ENCODE data around the gene ZNF524. TPM values are rescaled to one million over a fixed set of nuclear protein-coding genes. Genes with fewer than 3 reads are reported as not detected.

Gene ZNF524
- polyA plus RNA-seq, 1 experiment = 2.6 TPM

GRCh38 chr19:55613930-55614710, 14.0 kb downstream of the ZNF524 start:
- POLR2A ChIA-PET = no interaction called here
- no peak overlapping the region for H3K4me3 ChIP-seq (ENCODE audit: low read depth, low read length)
- no peak for DNase-seq (ENCODE audit: low read depth, low spot score)
- CTCF ChIA-PET = no interaction called here
- H3K27ac ChIP-seq (ENCODE audit: low read depth, low read length) = no peak overlapping the region
- no peaks in the 10 kb centered on the region for H3K27me3 ChIP-seq (ENCODE audit: control insufficient read depth, insufficient read depth, low read length)
- H3K9me3 ChIP-seq (ENCODE audit: control insufficient read depth, insufficient read depth, low read length) = peaks cover 12% of the 10 kb centered on the region
- no peak for TF ChIP-seq CTCF (IDR thresholded peaks at IDR 0.05; ENCODE audit: low read depth, low read length)

- POLR2A ChIA-PET = no interaction called here
- no peak for TF ChIP-seq CTCF (IDR thresholded peaks at IDR 0.05; ENCODE audit: low read depth, low read length)
- Histone ChIP-seq H3K27ac (ENCODE audit: low read depth, low read length) (no peak overlapping the region), H3K4me3 (ENCODE audit: low read depth, low read length) (no peak overlapping the region), H3K9me3 (ENCODE audit: control insufficient read depth, insufficient read depth, low read length) (peaks cover 7% of the 10 kb centered on the region), H3K27me3 (ENCODE audit: control insufficient read depth, insufficient read depth, low read length) (no peaks in the 10 kb centered on the region)
- CTCF ChIA-PET = interaction anchor here (1.2 kb wide), 1 partner anchor 9 kb away, joined by 3 read pairs; no protein-coding TSS in a partner anchor
- no peak for DNase-seq (ENCODE audit: low read depth, low spot score)
Observed at GRCh38 chr19:55614711-55615542, 14.8 kb downstream of the ZNF524 start.

- H3K4me3 ChIP-seq (ENCODE audit: low read depth, low read length) = no peak overlapping the region
- no peak for TF ChIP-seq CTCF (IDR thresholded peaks at IDR 0.05; ENCODE audit: low read depth, low read length)
- ChIA-PET POLR2A (no interaction called here), CTCF (interaction anchor here (1.2 to 1.9 kb wide), 2 partner anchors 10 to 112 kb away, joined by 3 to 5 read pairs; no protein-coding TSS in a partner anchor)
- H3K27me3 ChIP-seq (ENCODE audit: control insufficient read depth, insufficient read depth, low read length) = no peaks in the 10 kb centered on the region
- H3K27ac ChIP-seq (ENCODE audit: low read depth, low read length) = no peak overlapping the region
- no peak for DNase-seq (ENCODE audit: low read depth, low spot score)
- peaks cover 7% of the 10 kb centered on the region; the same call in 1 of the 2 replicates for H3K9me3 ChIP-seq (ENCODE audit: control insufficient read depth, insufficient read depth, low read length)
Observed at GRCh38 chr19:55615543-55616394, 15.7 kb downstream of the ZNF524 start.

- ChIA-PET POLR2A (no interaction called here), CTCF (interaction anchor here (1.2 to 1.9 kb wide), 2 partner anchors 10 to 113 kb away, joined by 3 to 5 read pairs; no protein-coding TSS in a partner anchor)
- no peak for DNase-seq (ENCODE audit: low read depth, low spot score)
- no peak overlapping the region for H3K27ac ChIP-seq (ENCODE audit: low read depth, low read length)
- TF ChIP-seq CTCF (IDR thresholded peaks at IDR 0.05; ENCODE audit: low read depth, low read length) = no peak
- H3K4me3 ChIP-seq (ENCODE audit: low read depth, low read length) = no peak overlapping the region
- H3K27me3 ChIP-seq (ENCODE audit: control insufficient read depth, insufficient read depth, low read length) = no peaks in the 10 kb centered on the region
- peaks cover 7% of the 10 kb centered on the region; the same call in 1 of the 2 replicates for H3K9me3 ChIP-seq (ENCODE audit: control insufficient read depth, insufficient read depth, low read length)
Observed at GRCh38 chr19:55616395-55616875, 16.3 kb downstream of the ZNF524 start.

All from AG04450 (cell line).